H1 (cell line): ENCODE measurements around the gene NFATC1. TPM values are rescaled to one million over a fixed set of nuclear protein-coding genes. Genes with fewer than 3 reads are reported as not detected.

Experiments used
- CHD7 ChIP-seq: fragments of 300-600 bp; sonication (generic); IDR thresholded peaks from 2 replicates; pipeline ENCODE4 v1.7.1; 2012; ENCODE audit warnings: low read length, moderate library complexity, mild to moderate bottlenecking, inconsistent platforms; ENCODE audit not compliant: insufficient replicate concordance
- JUN ChIP-seq: IDR thresholded peaks from 2 replicates; pipeline ENCODE4 v1.6.1; 2011; ENCODE audit warnings: low read depth, mild to moderate bottlenecking, improper control_type of control experiment, low read length
- JUND ChIP-seq: IDR thresholded peaks from 2 replicates; pipeline ENCODE4 v1.6.1; 2011; ENCODE audit warnings: mild to moderate bottlenecking, improper control_type of control experiment, low read length
- RBBP5 ChIP-seq: IDR thresholded peaks from 2 replicates; pipeline ENCODE4 v1.7.1; 2012; ENCODE audit warnings: low read depth, mild to moderate bottlenecking, inconsistent platforms, low read length, moderate library complexity, borderline replicate concordance
- SIN3A ChIP-seq, 2 experiments: IDR thresholded peaks in 1 of 2; conservative IDR thresholded peaks in 1 of 2; 2 replicates each; pipeline ENCODE4 v1.6.1; 2011 to 2012; ENCODE audit warnings: low read length in 2 of 2, improper control_type of control experiment in 1 of 2, low read depth in 1 of 2, mild to moderate bottlenecking in 1 of 2
- TCF12 ChIP-seq: IDR thresholded peaks from 2 replicates; pipeline ENCODE4 v1.6.1; 2011; ENCODE audit warnings: low read depth, mild to moderate bottlenecking, low read length
- polyA plus RNA-seq, 7 experiments: library from polyadenylated mRNA; depleted of rRNA in 3 of 7; stranded (reverse) in 5 of 7; unstranded in 2 of 7; fragments of >200 nt in 5 of 7; fragments of 200-250 nt in 2 of 7; gene quantifications; 1 replicate in 5 of 7; 2 replicates in 1 of 7; 4 replicates in 1 of 7; pipeline versions ENCODE4 v1.2.1 to v1.2.3, GENCODE V29; 2011 to 2013; ENCODE audit warnings: missing spikeins in 2 of 7, mixed read lengths in 2 of 7
- total RNA-seq: library from RNA; stranded (reverse); fragmentation: NEBNext Ultra II Directional; extraction: Animal tissue kit (Norgen Biotek cat#: 25700); gene quantifications from 2 replicates; pipeline ENCODE4 v1.2.1, GENCODE V29; 2021

Gene NFATC1
- total and polyA plus RNA-seq, 2 of the 8 experiments (the other 6 are each of a cell fraction or from before 2014, with no cell fraction given) = 2.0 to 6.6 TPM

GRCh38 chr18:79512461-79513380 is 117.0 kb downstream of the NFATC1 start (continued):
- TF ChIP-seq CHD7 (no peak), TCF12 (no peak), SIN3A (conservative IDR thresholded peaks at IDR 0.05 in 1 of 2, IDR thresholded peaks at IDR 0.05 in 1 of 2; ENCODE audit: low read depth in 1 of 2, low read length in 2 of 2) (no peak), JUND (no peak), JUN (no peak), RBBP5 (no peak)
